NCI-H146 treated with DMSO at 0.1 percent for 48 hours (cell line): ENCODE results near the gene SRSF4.

Source experiments
- DNase-seq: peaks from one replicate; lab custom pipeline; 2025; ENCODE audit not compliant: unreplicated experiment; lab: John Stamatoyannopoulos, UW

The SRSF4 gene

GRCh38 chr1:29201595-29202051 is 19.9 kb upstream of the SRSF4 start:
- no peak for DNase-seq

GRCh38 chr1:29200906-29201594 is 19.4 kb upstream of the SRSF4 start:
- DNase-seq: no peak

- DNase-seq: no peak
Measured at GRCh38 chr1:29197993-29198392, 16.3 kb upstream of the SRSF4 start.

DNA sequence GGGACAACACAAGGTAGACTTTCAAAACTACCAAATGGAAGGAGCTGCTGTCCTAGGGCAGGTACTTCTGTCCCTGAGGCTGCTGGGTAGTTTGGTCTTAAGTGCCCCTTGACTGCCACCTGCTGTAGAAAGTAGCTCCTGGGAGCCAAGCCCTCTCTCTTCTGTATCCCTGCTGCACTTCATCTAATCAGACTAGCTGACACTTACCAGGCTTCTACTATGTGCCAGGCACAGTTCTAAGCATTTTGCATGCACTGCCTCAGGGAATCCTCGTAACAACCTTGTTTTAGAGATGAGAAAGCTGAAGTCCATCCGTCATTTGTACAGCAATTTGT is 15.9 kb upstream of the SRSF4 start:
- DNase-seq: no peak

GRCh38 chr1:29196863-29197589 is 15.3 kb upstream of the SRSF4 start:
- DNase-seq: no peak

GRCh38 chr1:29195881-29196291 is 14.2 kb upstream of the SRSF4 start:
- DNase-seq: no peak

DNA sequence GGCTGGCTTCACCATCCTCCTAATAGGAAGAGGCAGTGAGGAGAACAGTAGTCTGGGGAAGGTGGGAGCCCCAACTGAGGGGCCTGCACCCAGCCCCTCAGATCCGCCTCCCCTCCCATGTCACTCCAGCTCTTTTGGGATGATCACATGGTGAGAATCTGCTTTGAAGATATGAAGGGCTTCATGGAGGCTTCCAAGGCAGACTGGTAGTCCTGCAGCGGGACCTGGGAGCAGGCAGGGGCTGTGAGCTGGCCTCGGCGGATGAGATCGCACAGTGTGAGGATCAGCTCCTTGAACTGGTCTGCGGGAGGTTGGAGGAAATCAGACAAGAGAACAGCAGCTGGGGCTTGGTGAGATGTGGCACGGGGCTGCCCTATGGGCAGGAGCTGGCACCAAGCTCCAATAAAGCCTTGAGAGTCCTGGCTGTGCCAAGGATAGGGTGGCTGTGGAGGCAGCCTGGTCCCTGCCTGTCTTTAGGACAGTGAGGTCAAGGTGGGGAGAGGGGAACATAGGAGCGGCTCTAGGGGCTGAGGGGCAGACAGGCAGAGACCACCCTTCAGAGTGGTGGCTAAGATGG is 12.3 kb upstream of the SRSF4 start:
- no peak for DNase-seq

GRCh38 chr1:29190718-29191117 is 9.0 kb upstream of the SRSF4 start:
- DNase-seq: no peak

GRCh38 chr1:29186707-29187106 is 5.0 kb upstream of the SRSF4 start:
- DNase-seq: no peak

DNA sequence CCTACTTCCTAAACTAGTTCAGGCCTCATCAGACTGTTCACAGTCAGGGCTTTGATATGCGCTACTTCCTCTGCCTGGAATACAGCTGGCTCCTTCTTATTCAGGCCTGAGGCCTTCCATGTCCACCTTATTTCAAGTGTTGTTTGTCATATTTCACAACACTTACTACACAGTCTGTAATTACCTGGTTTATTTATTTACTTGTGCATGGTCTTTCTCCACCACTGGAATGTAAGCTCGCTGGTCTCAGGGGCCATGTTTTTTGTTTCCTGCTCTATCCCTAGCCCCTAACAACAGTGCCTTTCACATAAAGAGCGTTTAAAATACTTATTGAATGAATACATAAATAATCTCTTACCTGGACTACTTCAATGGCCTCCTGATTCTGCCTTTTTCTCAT is 4.6 kb upstream of the SRSF4 start:
- no peak for DNase-seq

GRCh38 chr1:29183287-29183686 is 1.6 kb upstream of the SRSF4 start:
- DNase-seq: no peak

- DNase-seq: peak; percentile 45
Measured at GRCh38 chr1:29180497-29181412, 945 bp downstream of the SRSF4 start.

- no peak for DNase-seq
Measured at GRCh38 chr1:29179641-29180184, 2.0 kb downstream of the SRSF4 start.

GRCh38 chr1:29177022-29177705 is 4.5 kb downstream of the SRSF4 start:
- DNase-seq: no peak

DNA sequence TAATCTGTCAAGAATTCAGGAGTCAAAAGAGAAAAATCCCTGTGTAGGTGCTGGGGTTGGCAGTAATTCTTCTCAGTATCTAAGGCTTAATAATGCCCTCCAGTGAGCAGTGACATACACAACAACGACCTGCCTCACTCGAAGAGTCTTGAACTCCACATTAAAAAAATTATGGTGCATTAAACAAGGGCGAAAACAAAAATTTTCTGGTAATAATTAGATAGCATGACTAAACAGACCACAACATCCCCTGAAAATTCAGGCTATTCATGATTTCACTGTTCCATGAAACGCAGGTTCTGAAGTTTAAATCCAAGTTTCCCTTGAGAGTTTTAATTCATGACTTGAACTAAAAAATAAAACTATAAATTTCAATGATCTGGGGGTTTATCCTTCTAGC is 5.1 kb downstream of the SRSF4 start:
- no peak for DNase-seq

GRCh38 chr1:29172415-29172939 is 9.2 kb downstream of the SRSF4 start:
- DNase-seq: no peak

- no peak for DNase-seq
Measured at GRCh38 chr1:29171521-29171920, 10.2 kb downstream of the SRSF4 start.

DNA sequence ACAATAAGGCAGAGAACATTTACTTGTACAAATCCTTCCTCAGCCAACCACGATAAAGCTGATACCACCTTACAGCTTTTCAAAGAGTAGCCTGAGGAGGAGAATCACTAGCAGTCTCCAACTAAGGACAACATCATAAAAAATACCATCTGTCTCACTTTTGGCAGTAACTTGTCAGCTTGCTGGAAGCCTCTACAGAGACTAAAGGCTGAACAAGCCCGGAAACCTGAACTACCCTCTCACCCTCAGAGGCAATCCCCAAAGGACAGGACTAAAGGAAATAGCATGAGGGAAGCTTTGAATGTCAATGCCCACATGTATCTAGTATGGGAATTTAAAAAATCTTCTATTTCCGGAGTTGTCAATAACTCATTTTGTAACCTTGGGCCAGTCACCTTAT is 10.6 kb downstream of the SRSF4 start:
- no peak for DNase-seq

- no peak for DNase-seq
Measured at GRCh38 chr1:29169976-29170375, 11.7 kb downstream of the SRSF4 start.

GRCh38 chr1:29167904-29168303 is 13.8 kb downstream of the SRSF4 start:
- no peak for DNase-seq
